ACC112 (cell line): ENCODE data around the gene CLN6.
"Not testable (repeated sequence)": the region's sequence is repeated elsewhere in the genome, so short reads cannot be mapped to it uniquely, and the experiment has no call there.

ENCODE experiments used
- H2AFZ ChIP-seq: fragments of 200-600 bp; sonication (generic); one replicate; pipeline ENCODE4 v1.6.0; 2017; ENCODE audit warnings: antibody characterized with exemption, low read length; ENCODE audit not compliant: unreplicated experiment
- H3K27ac ChIP-seq: fragments of 200-600 bp; sonication (generic); 2 replicates; pipeline ENCODE4 v1.5.1; 2014; ENCODE audit warnings: low read depth, mild to moderate bottlenecking, antibody characterized with exemption, low read length, moderate library complexity
- H3K27me3 ChIP-seq: fragments of 200-600 bp; sonication (generic); 2 replicates; pipeline ENCODE4 v1.6.1; 2014; ENCODE audit warnings: mild to moderate bottlenecking, antibody characterized with exemption, low read length, moderate library complexity, mixed read lengths; ENCODE audit not compliant: insufficient read depth
- H3K36me3 ChIP-seq: fragments of 200-600 bp; sonication (generic); 2 replicates; pipeline ENCODE4 v1.6.1; 2016; ENCODE audit warnings: mild to moderate bottlenecking, antibody characterized with exemption, low read length, moderate library complexity, mixed read lengths; ENCODE audit not compliant: insufficient read depth
- H3K4me1 ChIP-seq: fragments of 200-600 bp; sonication (generic); one replicate; pipeline ENCODE4 v1.6.1; 2016; ENCODE audit warnings: low read length, mixed read lengths; ENCODE audit not compliant: insufficient read depth, unreplicated experiment, control insufficient read depth
- H3K4me3 ChIP-seq: fragments of 200-600 bp; sonication (generic); 2 replicates; pipeline ENCODE4 v1.5.1; 2014; ENCODE audit warnings: mild to moderate bottlenecking, low read depth, low read length
- H3K79me2 ChIP-seq: fragments of 200-600 bp; sonication (generic); one replicate; pipeline ENCODE4 v1.6.0; 2016; ENCODE audit warnings: low read length; ENCODE audit not compliant: control insufficient read depth, unreplicated experiment, insufficient read depth

The CLN6 gene

DNA sequence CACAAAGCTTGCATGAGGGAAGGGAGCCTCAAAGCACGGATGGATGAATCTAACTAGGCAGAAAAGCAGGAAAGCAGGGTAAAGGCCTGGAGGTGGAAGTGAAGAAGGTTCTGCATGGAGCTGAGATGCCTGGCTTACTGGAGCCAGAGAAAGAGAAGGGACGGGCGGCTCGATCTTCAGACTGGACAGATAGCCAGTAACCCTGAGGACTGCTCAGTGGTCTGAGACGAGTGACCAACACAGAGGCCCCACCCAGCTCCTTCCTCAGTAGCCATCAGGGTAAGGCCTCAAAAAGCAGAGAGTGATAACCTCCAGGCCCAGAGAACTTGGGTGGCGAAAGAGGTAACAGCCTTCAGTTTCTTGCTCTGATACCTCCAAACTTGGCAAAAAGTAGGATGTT is 6.4 kb downstream of the CLN6 start:
- Histone ChIP-seq H3K27ac (no peak overlapping the region), H3K4me3 (no peak overlapping the region), H2AFZ (no peak overlapping the region), H3K4me1 (peaks cover 9% of the 10 kb centered on the region), H3K79me2 (peaks cover 53% of the 10 kb centered on the region), H3K36me3 (peaks cover 9% of the 10 kb centered on the region; the same call in 1 of the 2 replicates), H3K27me3 (no peaks in the 10 kb centered on the region)

DNA sequence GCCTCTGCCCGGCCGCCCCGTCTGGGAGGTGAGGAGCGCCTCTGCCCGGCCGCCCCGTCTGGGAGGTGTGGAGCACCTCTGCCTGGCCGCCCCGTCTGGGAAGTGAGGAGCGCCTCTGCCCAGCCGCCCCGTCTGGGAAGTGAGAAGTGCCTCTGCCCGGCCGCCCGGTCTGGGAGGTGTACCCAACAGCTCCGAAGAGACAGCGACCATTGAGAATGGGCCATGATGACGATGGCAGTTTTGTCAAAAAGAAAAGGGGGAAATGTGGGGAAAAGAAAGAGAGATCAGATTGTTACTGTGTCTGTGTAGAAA is 7.1 kb downstream of the CLN6 start:
- H3K27ac ChIP-seq, H2AFZ ChIP-seq, H3K4me3 ChIP-seq, H3K4me1 ChIP-seq, H3K36me3 ChIP-seq, H3K27me3 ChIP-seq: not testable (repeated sequence)
- peaks cover 52% of the 10 kb centered on the region for H3K79me2 ChIP-seq

DNA sequence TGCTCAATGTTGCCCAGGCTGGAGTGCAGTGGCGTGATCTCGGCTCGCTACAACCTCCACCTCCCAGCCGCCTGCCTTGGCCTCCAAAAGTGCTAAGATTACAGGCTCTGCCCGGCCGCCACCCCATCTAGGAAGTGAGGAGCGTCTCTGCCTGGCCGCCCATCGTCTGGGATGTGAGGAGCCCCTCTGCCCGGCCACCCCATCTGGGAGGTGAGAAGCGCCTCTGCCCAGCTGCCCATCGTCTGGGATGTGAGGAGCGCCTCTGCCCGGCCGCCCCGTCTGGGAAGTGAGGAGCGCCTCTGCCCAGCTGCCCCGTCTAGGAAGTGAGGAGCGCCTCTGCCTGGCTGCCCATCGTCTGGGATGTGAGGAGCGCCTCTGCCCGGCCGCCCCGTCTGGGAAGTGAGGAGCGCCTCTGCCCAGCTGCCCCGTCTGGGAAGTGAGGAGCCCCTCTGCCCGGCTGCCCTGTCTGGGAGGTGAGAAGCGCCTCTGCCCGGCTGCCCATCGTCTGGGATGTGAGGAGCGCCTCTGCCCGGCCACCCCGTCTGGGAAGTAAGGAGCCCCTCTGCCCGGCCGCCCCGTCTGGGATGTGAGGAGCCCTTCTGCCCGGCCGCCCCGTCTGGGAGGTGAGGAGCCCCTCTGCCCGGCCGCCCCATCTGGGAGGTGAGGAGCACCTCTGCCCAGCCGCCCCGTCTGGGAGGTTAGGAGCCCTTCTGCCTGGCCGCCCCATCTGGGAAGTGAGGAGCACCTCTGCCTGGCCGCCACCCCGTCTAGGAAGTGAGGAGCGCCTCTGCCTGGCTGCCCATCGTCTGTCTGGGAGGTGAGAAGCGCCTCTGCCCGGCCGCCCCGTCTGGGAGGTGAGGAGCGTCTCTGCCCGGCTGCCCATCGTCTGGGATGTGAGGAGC is 7.7 kb downstream of the CLN6 start:
- peaks cover 50% of the 10 kb centered on the region for H3K79me2 ChIP-seq
- H3K27me3 ChIP-seq, H3K4me3 ChIP-seq, H3K27ac ChIP-seq, H2AFZ ChIP-seq, H3K36me3 ChIP-seq, H3K4me1 ChIP-seq: not testable (repeated sequence)

DNA sequence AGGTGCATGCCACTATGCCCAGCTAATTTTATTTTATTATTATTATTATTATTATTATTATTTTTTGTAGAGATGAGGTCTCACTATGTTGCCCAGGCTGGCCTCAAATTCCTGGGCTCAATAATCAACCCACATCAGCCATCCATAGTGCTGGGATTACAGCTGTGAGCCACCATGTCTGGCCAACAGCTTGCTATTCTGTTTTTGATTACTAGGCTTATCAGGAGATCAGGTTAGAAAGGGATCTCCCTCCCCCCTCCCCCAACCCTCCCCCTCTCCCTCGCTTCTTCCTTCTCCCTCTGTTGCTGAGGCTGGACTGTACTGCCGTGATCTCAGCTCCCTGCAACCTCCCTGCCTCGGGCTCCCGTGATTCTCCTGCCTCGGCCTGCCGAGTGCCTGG is 8.6 kb downstream of the CLN6 start:
- Histone ChIP-seq H3K4me1 (no peaks in the 10 kb centered on the region), H3K27ac (no peak overlapping the region), H3K27me3 (no peaks in the 10 kb centered on the region), H3K4me3 (no peak overlapping the region), H3K36me3 (peaks cover 9% of the 10 kb centered on the region; the same call in 1 of the 2 replicates), H2AFZ (no peak overlapping the region), H3K79me2 (peaks cover 50% of the 10 kb centered on the region)

DNA sequence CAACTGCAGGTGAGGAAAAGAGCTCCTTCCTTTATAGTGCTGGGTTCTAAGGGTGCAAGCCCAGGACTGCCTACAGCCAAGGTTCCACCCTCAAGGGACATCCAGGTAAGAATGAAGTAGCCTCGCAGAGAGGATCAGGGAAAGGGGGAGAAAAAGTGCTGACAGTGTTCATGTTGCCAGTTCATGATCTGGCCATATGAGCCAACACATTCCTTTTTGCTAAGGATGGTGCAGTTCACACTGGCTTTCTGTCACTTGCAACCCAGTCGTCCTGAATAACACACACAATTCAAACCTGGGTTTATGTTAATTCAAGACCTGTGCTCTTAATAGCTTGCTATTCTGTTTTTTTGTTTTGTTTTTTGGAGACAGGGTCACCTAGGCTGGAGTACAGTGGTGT is 9.0 kb downstream of the CLN6 start:
- H3K4me3 ChIP-seq = no peak overlapping the region
- H3K27me3 ChIP-seq = no peaks in the 10 kb centered on the region
- peaks cover 50% of the 10 kb centered on the region for H3K79me2 ChIP-seq
- H3K4me1 ChIP-seq = no peaks in the 10 kb centered on the region
- no peak overlapping the region for H3K27ac ChIP-seq
- peaks cover 9% of the 10 kb centered on the region; the same call in 1 of the 2 replicates for H3K36me3 ChIP-seq
- no peak overlapping the region for H2AFZ ChIP-seq

DNA sequence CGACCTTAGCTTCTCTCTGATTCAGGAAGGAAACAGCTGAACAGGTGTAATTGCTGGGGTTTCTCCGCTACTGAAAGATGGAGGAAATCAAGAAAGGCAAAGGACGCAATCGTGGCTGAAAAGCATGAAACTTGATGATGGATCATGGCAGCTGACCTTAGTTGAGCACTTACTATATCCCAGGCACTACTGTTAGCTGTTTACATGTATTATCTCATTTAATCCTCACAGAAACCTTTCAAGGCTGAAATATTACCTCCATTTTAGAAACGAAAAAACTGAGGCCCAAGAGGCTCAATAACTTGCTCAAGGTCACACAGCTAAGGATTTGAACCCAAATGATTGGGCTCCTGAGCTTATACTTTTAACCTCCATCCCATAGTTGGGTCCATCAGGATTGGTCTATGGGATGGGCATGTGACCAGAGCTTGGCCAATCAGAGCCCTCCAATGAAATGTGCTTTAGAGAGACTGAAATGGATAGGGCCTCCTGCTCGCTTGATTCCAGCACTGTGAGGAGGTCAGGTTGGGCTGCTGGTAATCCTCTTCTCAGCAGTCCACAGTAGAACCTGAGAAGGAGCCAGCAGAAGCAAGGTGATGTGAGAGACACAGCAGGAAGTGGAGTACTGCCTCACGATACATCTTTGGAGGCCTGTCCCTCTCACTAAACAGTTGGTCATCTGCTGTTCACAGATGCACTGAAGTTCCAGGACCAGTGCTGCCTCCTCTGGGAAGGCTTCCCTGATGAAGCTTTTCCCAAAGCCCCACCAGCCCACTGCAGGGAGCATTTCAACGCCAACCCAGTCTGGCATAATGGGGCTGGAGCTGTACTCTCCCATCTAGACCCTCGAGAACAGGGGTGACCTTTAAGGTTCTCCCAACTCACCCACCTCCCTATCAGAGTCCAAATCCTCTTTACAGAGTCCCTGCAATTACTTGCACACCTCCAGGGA is 10.4 kb downstream of the CLN6 start:
- H3K27me3 ChIP-seq = no peaks in the 10 kb centered on the region
- H3K27ac ChIP-seq = no peak overlapping the region
- peaks cover 9% of the 10 kb centered on the region; the same call in 1 of the 2 replicates for H3K36me3 ChIP-seq
- H3K4me1 ChIP-seq = no peaks in the 10 kb centered on the region
- H3K79me2 ChIP-seq = peaks cover 40% of the 10 kb centered on the region
- no peak overlapping the region for H2AFZ ChIP-seq
- no peak overlapping the region for H3K4me3 ChIP-seq

DNA sequence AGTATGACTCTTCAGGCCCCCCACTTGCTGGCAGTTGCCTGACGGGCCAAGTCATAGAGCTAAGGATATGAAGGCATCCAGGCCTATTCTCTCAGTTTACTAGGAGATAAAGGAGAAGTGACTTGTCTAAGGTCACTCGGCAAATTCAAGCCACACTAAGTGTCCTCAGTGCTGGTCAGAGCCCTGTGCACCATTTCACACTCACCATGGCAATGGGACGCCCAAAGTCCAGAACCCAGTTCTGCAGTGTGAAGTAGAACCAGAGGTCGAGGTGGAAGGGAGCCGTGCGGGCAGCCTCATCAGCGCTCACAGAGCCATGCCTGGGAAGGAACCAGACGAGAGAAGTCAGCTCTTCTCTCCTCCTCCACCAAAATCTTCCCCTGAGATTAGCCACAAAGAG is 11.2 kb downstream of the CLN6 start:
- peaks cover 9% of the 10 kb centered on the region; the same call in 1 of the 2 replicates for H3K36me3 ChIP-seq
- H3K4me3 ChIP-seq = no peak overlapping the region
- peaks cover 35% of the 10 kb centered on the region for H3K79me2 ChIP-seq

DNA sequence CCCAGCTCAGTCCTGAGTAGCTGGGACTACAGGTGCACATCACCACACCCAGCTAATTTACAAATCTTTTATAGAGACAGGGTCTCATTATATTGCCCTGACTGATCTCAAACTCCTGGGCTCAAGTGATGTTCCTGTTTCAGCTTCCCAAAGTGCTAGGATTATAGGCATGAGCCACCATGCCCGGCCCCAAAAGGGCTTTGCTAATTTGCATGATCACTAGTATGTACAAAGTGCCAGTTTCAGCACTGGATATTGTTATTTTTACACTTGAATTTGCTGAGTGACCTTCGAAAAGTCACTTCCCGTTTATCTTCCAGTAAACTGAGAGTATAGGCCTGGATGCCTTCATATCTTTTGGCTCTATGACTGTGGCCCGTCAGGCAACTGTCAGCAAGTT is 12.2 kb downstream of the CLN6 start:
- no peaks in the 10 kb centered on the region for H3K27me3 ChIP-seq
- no peak overlapping the region for H2AFZ ChIP-seq
- H3K36me3 ChIP-seq = peaks cover 9% of the 10 kb centered on the region; the same call in 1 of the 2 replicates
- H3K27ac ChIP-seq = no peak overlapping the region
- H3K4me1 ChIP-seq = no peaks in the 10 kb centered on the region
- H3K4me3 ChIP-seq = no peak overlapping the region
- peaks cover 32% of the 10 kb centered on the region for H3K79me2 ChIP-seq

More for the DNA sequence above, 11.2 kb downstream of the CLN6 start:
- Histone ChIP-seq H2AFZ (no peak overlapping the region), H3K4me1 (no peaks in the 10 kb centered on the region), H3K27me3 (no peaks in the 10 kb centered on the region), H3K27ac (no peak overlapping the region)

DNA sequence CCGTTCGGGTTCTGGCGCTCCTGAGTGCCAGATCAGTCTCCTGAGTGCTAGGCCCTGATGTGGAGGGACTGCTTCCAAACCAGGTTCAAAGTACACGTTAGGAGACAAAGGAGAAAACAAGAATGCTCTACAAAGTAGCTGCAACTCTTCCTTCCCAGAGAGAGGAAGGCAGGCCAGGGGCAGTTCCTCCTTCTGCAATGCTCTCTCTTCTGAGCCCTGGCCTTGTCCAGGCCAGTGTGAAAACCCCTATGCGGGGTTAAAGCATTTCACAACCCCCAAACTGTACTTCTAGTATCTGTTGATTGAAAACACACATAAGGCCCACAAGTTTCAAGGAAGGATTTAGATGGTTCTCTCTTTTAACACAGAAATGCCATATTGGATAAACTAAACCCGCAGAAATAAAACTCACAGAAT is 14.7 kb downstream of the CLN6 start:
- no peak overlapping the region for H3K27ac ChIP-seq
- peaks cover 25% of the 10 kb centered on the region for H3K79me2 ChIP-seq
- H3K36me3 ChIP-seq = peaks cover 9% of the 10 kb centered on the region; the same call in 1 of the 2 replicates
- no peaks in the 10 kb centered on the region for H3K4me1 ChIP-seq
- no peak overlapping the region for H2AFZ ChIP-seq
- no peaks in the 10 kb centered on the region for H3K27me3 ChIP-seq
- H3K4me3 ChIP-seq = no peak overlapping the region

DNA sequence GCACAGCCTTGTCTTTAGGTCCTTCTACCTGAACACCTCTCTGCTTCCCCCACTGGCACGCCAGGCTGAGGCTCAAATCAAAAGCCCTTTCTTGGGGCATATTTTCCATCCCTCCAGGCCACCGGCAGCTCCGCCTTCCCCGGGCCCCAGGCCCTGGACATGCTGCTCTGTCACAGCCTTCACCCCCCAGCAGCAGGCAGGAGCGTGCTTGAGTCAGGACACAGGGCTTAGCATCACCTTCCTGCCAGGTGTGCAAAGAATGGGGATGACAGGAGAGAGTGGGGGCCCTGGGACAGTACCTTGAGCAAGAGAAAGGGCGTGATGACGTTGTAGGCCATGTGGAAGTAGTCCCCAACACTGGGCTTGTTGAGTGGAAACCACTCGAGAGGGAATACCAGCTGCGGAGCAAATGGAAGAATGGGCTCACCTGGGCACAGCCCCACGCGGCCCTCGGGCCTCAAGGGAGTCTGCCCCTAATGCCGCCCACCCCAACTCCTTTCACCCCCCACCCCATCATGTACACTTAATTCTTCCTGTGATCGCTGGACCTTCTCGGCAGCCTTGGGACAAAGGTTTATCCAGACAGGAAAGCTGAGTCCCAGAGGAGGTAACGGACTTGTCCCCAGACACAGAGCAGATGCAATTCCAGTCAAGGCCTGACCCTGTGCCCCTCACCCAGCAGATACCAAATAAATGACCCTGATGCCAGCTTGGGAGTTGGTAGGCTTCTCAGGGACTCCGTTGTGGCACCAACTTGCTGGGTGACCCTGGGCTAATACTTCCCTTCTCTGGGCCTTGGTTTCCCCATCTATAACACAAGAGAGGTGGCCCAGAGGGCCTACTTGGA is 15.3 kb downstream of the CLN6 start:
- H2AFZ ChIP-seq = no peak overlapping the region
- no peaks in the 10 kb centered on the region for H3K4me1 ChIP-seq
- no peaks in the 10 kb centered on the region for H3K27me3 ChIP-seq
- no peak overlapping the region for H3K27ac ChIP-seq
- H3K4me3 ChIP-seq = no peak overlapping the region
- H3K36me3 ChIP-seq = peaks cover 8% of the 10 kb centered on the region; the same call in 1 of the 2 replicates
- peaks cover 20% of the 10 kb centered on the region for H3K79me2 ChIP-seq
